Mucosa of descending colon (tissue), 3 donors: Measurements from ENCODE around the gene SLCO1B1. TPM values are rescaled to one million over a fixed set of nuclear protein-coding genes. Genes with fewer than 3 reads are reported as not detected.

Experiments used
- ATAC-seq: fragments of 200-7000 bp; cut with Tn5 transposase; one replicate; pipeline ENCODE4 v1.9.1; 2020; ENCODE audit warnings: mild to moderate bottlenecking, moderate library complexity
- DNase-seq, 3 donors: peaks; one replicate each; pipeline ENCODE4 v3.0.0-alpha.2; 2020
- H3K36me3 ChIP-seq: fragments of 200-600 bp; one replicate; pipeline ENCODE4 v1.8.0; 2021; ENCODE audit warnings: low read depth, mild to moderate bottlenecking
- H3K4me1 ChIP-seq: fragments of 200-600 bp; one replicate; pipeline ENCODE4 v1.8.0; 2021; ENCODE audit warnings: low read depth, mild to moderate bottlenecking
- H3K4me3 ChIP-seq: fragments of 200-600 bp; one replicate; pipeline ENCODE4 v1.8.0; 2021; ENCODE audit warnings: mild to moderate bottlenecking
- H3K9me3 ChIP-seq: fragments of 200-600 bp; one replicate; pipeline ENCODE4 v1.8.0; 2021; ENCODE audit warnings: mild to moderate bottlenecking
- CTCF ChIP-seq: fragments of 200-600 bp; IDR thresholded peaks from one replicate; pipeline ENCODE4 v1.8.0; 2022; ENCODE audit warnings: antibody characterized with exemption, mild to moderate bottlenecking
- intact Hi-C, 2 donors: fragments of 100-400 bp; cut with DNase I in 1 of 2; cut with micrococcal nuclease in 1 of 2; formaldehyde crosslinking; loops; one replicate each; pipeline versions ENCODE4 v1.11.0 to v1.11.1; 2022; cut with DNase I, micrococcal nuclease
- total RNA-seq, 3 donors: library from RNA; stranded (reverse); fragmentation: NEBNext Ultra II Directional in 2 of 3; extraction: Animal tissue kit (Norgen Biotek cat#: 25700) in 2 of 3; gene quantifications; one replicate each; pipeline versions ENCODE4 v1.2.1 to v1.2.4, GENCODE V29; 2021 to 2023
- donor health status: DM: no; HTN: no; CAD: no; lungs with moderate emphysema.
- donor health status: DM: no; HTN: no; CAD: no.
- donor health status: DM: no; HTN: yes; CAD: no.

SLCO1B1 gene
- total RNA-seq, 3 donors from 2014 or later: not detected

- TF ChIP-seq CTCF: no peak
- intact Hi-C loops: no loop called here
- no peak for ATAC-seq
- no peaks in the 10 kb centered on the region for H3K4me1 ChIP-seq
- H3K4me3 ChIP-seq: no peak overlapping the region
- DNase-seq: no peak
- H3K9me3 ChIP-seq: no peaks in the 10 kb centered on the region
- H3K36me3 ChIP-seq: no peaks in the 10 kb centered on the region
Measured at GRCh38 chr12:21223930-21224329, 92.9 kb downstream of the SLCO1B1 start.

GRCh38 chr12:21234395-21234794, 103.4 kb downstream of the SLCO1B1 start:
- no peak for TF ChIP-seq CTCF
- DNase-seq (no peak), ATAC-seq (no peak)
- no peaks in the 10 kb centered on the region for H3K9me3 ChIP-seq
- H3K36me3 ChIP-seq: no peaks in the 10 kb centered on the region
- no peaks in the 10 kb centered on the region for H3K4me1 ChIP-seq
- intact Hi-C loops: no loop called here
- no peak overlapping the region for H3K4me3 ChIP-seq

GRCh38 chr12:21239866-21240265, 108.9 kb downstream of the SLCO1B1 start:
- no peaks in the 10 kb centered on the region for H3K9me3 ChIP-seq
- H3K36me3 ChIP-seq: no peaks in the 10 kb centered on the region
- ATAC-seq (no peak), DNase-seq (no peak)
- intact Hi-C loops: no loop called here
- H3K4me1 ChIP-seq: no peaks in the 10 kb centered on the region
- no peak overlapping the region for H3K4me3 ChIP-seq
- TF ChIP-seq CTCF: no peak

GRCh38 chr12:21248679-21249078, 117.7 kb downstream of the SLCO1B1 start:
- Histone ChIP-seq H3K9me3 (no peaks in the 10 kb centered on the region), H3K4me3 (no peak overlapping the region), H3K36me3 (no peaks in the 10 kb centered on the region), H3K4me1 (no peaks in the 10 kb centered on the region)
- DNase-seq: no peak
- no peak for TF ChIP-seq CTCF
- ATAC-seq: no peak
- intact Hi-C loops: no loop called here

GRCh38 chr12:21252070-21252469, 121.1 kb downstream of the SLCO1B1 start:
- Histone ChIP-seq H3K9me3 (no peaks in the 10 kb centered on the region), H3K36me3 (no peaks in the 10 kb centered on the region), H3K4me3 (no peak overlapping the region), H3K4me1 (no peaks in the 10 kb centered on the region)
- no peak for TF ChIP-seq CTCF
- no peak for DNase-seq
- ATAC-seq: no peak
- intact Hi-C loops: no loop called here

GRCh38 chr12:21257172-21257571, 126.2 kb downstream of the SLCO1B1 start:
- Histone ChIP-seq H3K4me3 (no peak overlapping the region), H3K36me3 (no peaks in the 10 kb centered on the region), H3K9me3 (no peaks in the 10 kb centered on the region), H3K4me1 (no peaks in the 10 kb centered on the region)
- ATAC-seq (no peak), DNase-seq (no peak)
- intact Hi-C loops: no loop called here
- no peak for TF ChIP-seq CTCF
